HEK293 (cell line): Measurements from ENCODE around the gene IGFL1.
"Not testable (repeated sequence)": the region's sequence is repeated elsewhere in the genome, so short reads cannot be mapped to it uniquely, and the experiment has no call there.

Experiments
- CTCF ChIA-PET: fragments of 350-600 bp; formaldehyde crosslinking; extraction: SDS; loops from one replicate; lab custom pipeline; 2021; ENCODE audit warnings: antibody characterized with exemption; lab: Yijun Ruan, JAX
- POLR2A ChIA-PET: fragments of 300-600 bp; formaldehyde crosslinking; extraction: SDS; loops from one replicate; lab custom pipeline; 2020; ENCODE audit warnings: antibody characterized with exemption, inconsistent platforms; lab: Yijun Ruan, JAX
- H3K27ac ChIP-seq: fragments of 200-500 bp; sonication (Bioruptor generic); 2 replicates; pipeline ENCODE4 v1.5.1; 2014; ENCODE audit warnings: low read depth, low read length, control low read depth, inconsistent platforms; ENCODE audit errors: extremely low read depth
- H3K36me3 ChIP-seq, 2 experiments: fragments of 200-500 bp in 1 of 2; sonication (Bioruptor generic) in 1 of 2; 1 replicate in 1 of 2; 2 replicates in 1 of 2; pipeline ENCODE4 v1.5.1; 2014 to 2017; ENCODE audit warnings: inconsistent platforms in 2 of 2, low read length in 2 of 2; ENCODE audit not compliant: control insufficient read depth in 2 of 2, insufficient read depth in 1 of 2
- H3K4me1 ChIP-seq: fragments of 200-500 bp; sonication (Bioruptor generic); 2 replicates; pipeline ENCODE4 v1.5.1; 2014; ENCODE audit warnings: mild to moderate bottlenecking, low read length, inconsistent platforms; ENCODE audit not compliant: control insufficient read depth, insufficient read depth
- H3K4me3 ChIP-seq: 2 replicates; pipeline ENCODE4 v1.5.1; 2011; ENCODE audit warnings: low read depth, mild to moderate bottlenecking, control low read depth, low read length, moderate library complexity
- H3K9me3 ChIP-seq: fragments of 200-500 bp; sonication (Bioruptor generic); 2 replicates; pipeline ENCODE4 v1.5.1; 2014; ENCODE audit warnings: low read depth, low read length, inconsistent platforms; ENCODE audit not compliant: control insufficient read depth, insufficient read depth
- EGR2 ChIP-seq: fragments of 450-650 bp; formaldehyde crosslinking; IDR thresholded peaks from 2 replicates; pipeline ENCODE4 v1.5.1; 2016; ENCODE audit warnings: low read depth, missing biosample characterization, missing genetic modification characterization
- HIC1 ChIP-seq: fragments of 450-650 bp; formaldehyde crosslinking; IDR thresholded peaks from 2 replicates; pipeline ENCODE4 v1.5.1; 2016; ENCODE audit warnings: missing biosample characterization, missing genetic modification characterization
- KLF10 ChIP-seq: fragments of 450-650 bp; IDR thresholded peaks from 2 replicates; pipeline ENCODE4 v1.5.1; 2018; ENCODE audit warnings: missing biosample characterization, mild to moderate bottlenecking, missing genetic modification characterization
- OSR2 ChIP-seq: fragments of 450-650 bp; formaldehyde crosslinking; IDR thresholded peaks from 2 replicates; pipeline ENCODE4 v1.5.1; 2016; ENCODE audit warnings: missing biosample characterization, missing genetic modification characterization
- ZBTB48 ChIP-seq: fragments of 450-650 bp; formaldehyde crosslinking; IDR thresholded peaks from 2 replicates; pipeline ENCODE4 v1.5.1; 2016; ENCODE audit warnings: missing biosample characterization, missing genetic modification characterization
- ZBTB8A ChIP-seq: fragments of 450-650 bp; formaldehyde crosslinking; IDR thresholded peaks from 2 replicates; pipeline ENCODE4 v1.5.1; 2016; ENCODE audit warnings: missing biosample characterization, missing genetic modification characterization
- ZNF157 ChIP-seq: fragments of 450-650 bp; formaldehyde crosslinking; IDR thresholded peaks from 2 replicates; pipeline ENCODE4 v1.5.1; 2016; ENCODE audit warnings: missing biosample characterization, missing genetic modification characterization
- ZNF16 ChIP-seq: fragments of 450-650 bp; formaldehyde crosslinking; IDR thresholded peaks from 2 replicates; pipeline ENCODE4 v1.5.1; 2016; ENCODE audit warnings: low read depth, missing biosample characterization, missing genetic modification characterization
- ZNF175 ChIP-seq: fragments of 450-650 bp; formaldehyde crosslinking; IDR thresholded peaks from 2 replicates; pipeline ENCODE4 v1.5.1; 2016; ENCODE audit warnings: missing biosample characterization, missing genetic modification characterization
- ZNF266 ChIP-seq: fragments of 450-650 bp; formaldehyde crosslinking; IDR thresholded peaks from 2 replicates; pipeline ENCODE4 v1.5.1; 2016; ENCODE audit warnings: missing biosample characterization, missing genetic modification characterization, low read depth
- ZNF311 ChIP-seq: fragments of 450-650 bp; formaldehyde crosslinking; IDR thresholded peaks from 2 replicates; pipeline ENCODE4 v1.5.1; 2017; ENCODE audit warnings: missing biosample characterization, missing genetic modification characterization, borderline replicate concordance
- ZNF394 ChIP-seq: fragments of 450-650 bp; formaldehyde crosslinking; IDR thresholded peaks from 2 replicates; pipeline ENCODE4 v1.5.1; 2016; ENCODE audit warnings: missing biosample characterization, missing genetic modification characterization, mild to moderate bottlenecking, moderate library complexity, borderline replicate concordance
- ZNF510 ChIP-seq: fragments of 450-650 bp; formaldehyde crosslinking; IDR thresholded peaks from 2 replicates; pipeline ENCODE4 v1.5.1; 2018; ENCODE audit warnings: mild to moderate bottlenecking, missing genetic modification characterization, missing biosample characterization; ENCODE audit not compliant: insufficient replicate concordance
- ZNF513 ChIP-seq: fragments of 450-650 bp; IDR thresholded peaks from 2 replicates; pipeline ENCODE4 v1.5.1; 2018; ENCODE audit warnings: missing biosample characterization, missing genetic modification characterization
- ZNF521 ChIP-seq: fragments of 450-650 bp; formaldehyde crosslinking; IDR thresholded peaks from 2 replicates; pipeline ENCODE4 v1.5.1; 2017; ENCODE audit warnings: missing biosample characterization, mild to moderate bottlenecking, missing genetic modification characterization
- ZNF624 ChIP-seq: fragments of 450-650 bp; formaldehyde crosslinking; IDR thresholded peaks from 2 replicates; pipeline ENCODE4 v1.5.1; 2017; ENCODE audit warnings: missing biosample characterization, missing genetic modification characterization
- ZNF776 ChIP-seq: fragments of 450-650 bp; formaldehyde crosslinking; IDR thresholded peaks from 2 replicates; pipeline ENCODE4 v1.5.0; 2017; ENCODE audit warnings: missing biosample characterization, missing genetic modification characterization, borderline replicate concordance
- ZNF777 ChIP-seq: fragments of 450-650 bp; formaldehyde crosslinking; IDR thresholded peaks from 2 replicates; pipeline ENCODE4 v1.5.1; 2017; ENCODE audit warnings: missing biosample characterization, missing genetic modification characterization, borderline replicate concordance
- ZNF785 ChIP-seq: fragments of 450-650 bp; formaldehyde crosslinking; IDR thresholded peaks from 2 replicates; pipeline ENCODE4 v1.5.1; 2016; ENCODE audit warnings: missing biosample characterization, missing genetic modification characterization
- TF ChIP-seq, protein P1 (sequence below): fragments of 450-650 bp; formaldehyde crosslinking; IDR thresholded peaks from 2 replicates; pipeline ENCODE4 v1.5.1; 2017; ENCODE audit warnings: missing biosample characterization, missing genetic modification characterization
- TF ChIP-seq, protein P2 (sequence below): fragments of 450-650 bp; formaldehyde crosslinking; IDR thresholded peaks from 2 replicates; pipeline ENCODE4 v1.5.1; 2016; ENCODE audit warnings: missing biosample characterization, missing genetic modification characterization, borderline replicate concordance

The IGFL1 gene

DNA sequence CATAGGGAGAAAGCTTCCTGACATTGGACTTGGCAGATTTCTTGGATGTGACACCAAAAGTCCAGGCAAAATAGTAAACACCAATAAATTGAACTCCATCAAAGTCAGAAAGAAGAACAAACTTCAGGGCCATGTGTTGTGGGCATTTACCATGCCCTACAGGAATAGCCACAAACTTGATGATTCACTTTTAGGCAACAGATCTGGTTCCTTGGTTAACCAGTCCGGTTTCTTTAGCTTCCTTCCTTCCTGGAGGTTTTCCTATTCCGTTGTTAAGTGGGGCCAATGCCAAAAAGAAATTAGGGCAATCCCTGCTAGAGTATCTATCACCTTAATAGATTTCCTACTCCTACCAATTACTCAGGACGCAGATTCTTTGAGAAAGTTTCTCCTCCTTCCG is 25.2 kb downstream of the IGFL1 start (continued):
- TF ChIP-seq ZNF521 (tag by site-specific recombination) (no peak), ZBTB8A (no peak), ZNF777 (tag by site-specific recombination) (no peak), EGR2 (tag by site-specific recombination) (no peak), ZNF510 (no peak)
- TF ChIP-seq, all 188 proteins: peak for 0

GRCh38 chr19:46256855-46257254 is 27.3 kb downstream of the IGFL1 start:
- TF ChIP-seq ZNF776 (tag by site-specific recombination) (no peak), ZNF266 (tag by site-specific recombination) (no peak), ZNF311 (tag by site-specific recombination) (no peak), ZBTB48 (tag by site-specific recombination) (no peak), ZNF777 (tag by site-specific recombination) (no peak), ZNF624 (tag by site-specific recombination) (no peak), ZNF175 (no peak), ZNF513 (tag by site-specific recombination) (no peak), OSR2 (tag by site-specific recombination) (no peak), ZNF157 (tag by site-specific recombination) (no peak), ZNF785 (tag by site-specific recombination) (no peak), KLF10 (tag by site-specific recombination) (no peak), ZNF16 (tag by site-specific recombination) (no peak)
- TF ChIP-seq, protein P1, sequence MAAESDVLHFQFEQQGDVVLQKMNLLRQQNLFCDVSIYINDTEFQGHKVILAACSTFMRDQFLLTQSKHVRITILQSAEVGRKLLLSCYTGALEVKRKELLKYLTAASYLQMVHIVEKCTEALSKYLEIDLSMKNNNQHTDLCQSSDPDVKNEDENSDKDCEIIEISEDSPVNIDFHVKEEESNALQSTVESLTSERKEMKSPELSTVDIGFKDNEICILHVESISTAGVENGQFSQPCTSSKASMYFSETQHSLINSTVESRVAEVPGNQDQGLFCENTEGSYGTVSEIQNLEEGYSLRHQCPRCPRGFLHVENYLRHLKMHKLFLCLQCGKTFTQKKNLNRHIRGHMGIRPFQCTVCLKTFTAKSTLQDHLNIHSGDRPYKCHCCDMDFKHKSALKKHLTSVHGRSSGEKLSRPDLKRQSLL (tag by site-specific recombination): no peak
- Histone ChIP-seq H3K4me1 (no peaks in the 10 kb centered on the region), H3K9me3 (no peaks in the 10 kb centered on the region), H3K36me3 (no peaks in the 10 kb centered on the region), H3K27ac (no peak overlapping the region), H3K4me3 (no peak overlapping the region)
- CTCF ChIA-PET: interaction anchor here (1.2 to 12.7 kb wide), 2 partner anchors 8 to 177 kb away, joined by 3 to 431 read pairs; no protein-coding TSS in a partner anchor
- POLR2A ChIA-PET: no interaction called here

- H3K4me3 ChIP-seq, H3K4me1 ChIP-seq, H3K36me3 ChIP-seq, H3K9me3 ChIP-seq, H3K27ac ChIP-seq: not testable (repeated sequence)
- POLR2A ChIA-PET: interaction anchor here (0.6 kb wide), 1 partner anchor 9 kb away, joined by 5 read pairs; no protein-coding TSS in a partner anchor
- CTCF ChIA-PET: interaction anchor here (2.9 to 12.7 kb wide), 3 partner anchors 9 to 232 kb away, joined by 21 to 431 read pairs (median 37); no protein-coding TSS in a partner anchor
These were observed 32.0 kb downstream of the IGFL1 start for GRCh38 chr19:46261501-46261900.

- not testable (repeated sequence) for H3K27ac ChIP-seq, H3K4me3 ChIP-seq, H3K9me3 ChIP-seq, H3K36me3 ChIP-seq, H3K4me1 ChIP-seq
- ChIA-PET POLR2A (interaction anchor here (0.6 to 1.1 kb wide), 2 partner anchors 184 to 307 kb away, joined by 3 to 5 read pairs; no protein-coding TSS in a partner anchor), CTCF (interaction anchor here (0.6 to 12.7 kb wide), 10 partner anchors 10 to 451 kb away, joined by 3 to 431 read pairs (median 12); no protein-coding TSS in a partner anchor)
- TF ChIP-seq HIC1 (peak; percentile 57; the same call in 1 of the 2 replicates), ZNF394 (peak; percentile 51; the same call in 1 of the 2 replicates)
- TF ChIP-seq, protein P2, sequence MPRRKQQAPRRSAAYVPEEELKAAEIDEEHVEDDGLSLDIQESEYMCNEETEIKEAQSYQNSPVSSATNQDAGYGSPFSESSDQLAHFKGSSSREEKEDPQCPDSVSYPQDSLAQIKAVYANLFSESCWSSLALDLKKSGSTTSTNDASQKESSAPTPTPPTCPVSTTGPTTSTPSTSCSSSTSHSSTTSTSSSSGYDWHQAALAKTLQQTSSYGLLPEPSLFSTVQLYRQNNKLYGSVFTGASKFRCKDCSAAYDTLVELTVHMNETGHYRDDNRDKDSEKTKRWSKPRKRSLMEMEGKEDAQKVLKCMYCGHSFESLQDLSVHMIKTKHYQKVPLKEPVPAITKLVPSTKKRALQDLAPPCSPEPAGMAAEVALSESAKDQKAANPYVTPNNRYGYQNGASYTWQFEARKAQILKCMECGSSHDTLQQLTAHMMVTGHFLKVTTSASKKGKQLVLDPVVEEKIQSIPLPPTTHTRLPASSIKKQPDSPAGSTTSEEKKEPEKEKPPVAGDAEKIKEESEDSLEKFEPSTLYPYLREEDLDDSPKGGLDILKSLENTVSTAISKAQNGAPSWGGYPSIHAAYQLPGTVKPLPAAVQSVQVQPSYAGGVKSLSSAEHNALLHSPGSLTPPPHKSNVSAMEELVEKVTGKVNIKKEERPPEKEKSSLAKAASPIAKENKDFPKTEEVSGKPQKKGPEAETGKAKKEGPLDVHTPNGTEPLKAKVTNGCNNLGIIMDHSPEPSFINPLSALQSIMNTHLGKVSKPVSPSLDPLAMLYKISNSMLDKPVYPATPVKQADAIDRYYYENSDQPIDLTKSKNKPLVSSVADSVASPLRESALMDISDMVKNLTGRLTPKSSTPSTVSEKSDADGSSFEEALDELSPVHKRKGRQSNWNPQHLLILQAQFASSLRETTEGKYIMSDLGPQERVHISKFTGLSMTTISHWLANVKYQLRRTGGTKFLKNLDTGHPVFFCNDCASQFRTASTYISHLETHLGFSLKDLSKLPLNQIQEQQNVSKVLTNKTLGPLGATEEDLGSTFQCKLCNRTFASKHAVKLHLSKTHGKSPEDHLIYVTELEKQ (tag by site-specific recombination): peak; percentile 42; the same call in 1 of the 2 replicates
These were observed 33.2 kb downstream of the IGFL1 start for GRCh38 chr19:46262684-46263296.
